Peyer's patch (tissue), 4 donors: ENCODE data around the gene CAPG.
"Not testable (repeated sequence)": the region's sequence is repeated elsewhere in the genome, so short reads cannot be mapped to it uniquely, and the experiment has no call there.

ENCODE experiments used
- POLR2A ChIP-seq, 2 donors: fragments of 450-650 bp; IDR thresholded peaks; one replicate each; pipeline ENCODE4 v1.5.1; 2017; ENCODE audit warnings: antibody characterized with exemption in 2 of 2, mild to moderate bottlenecking in 2 of 2, moderate library complexity in 2 of 2
- TF ChIP-seq, protein P1 (sequence below), 6 experiments: fragments of 450-650 bp in 4 of 6; fragments of 200-600 bp in 2 of 6; sonication (generic) in 1 of 6; IDR thresholded peaks; one replicate each; pipeline ENCODE4 v1.5.1; 2017 to 2019; ENCODE audit warnings: antibody characterized with exemption in 6 of 6, mild to moderate bottlenecking in 3 of 6, moderate library complexity in 1 of 6

- TF ChIP-seq, protein P1, sequence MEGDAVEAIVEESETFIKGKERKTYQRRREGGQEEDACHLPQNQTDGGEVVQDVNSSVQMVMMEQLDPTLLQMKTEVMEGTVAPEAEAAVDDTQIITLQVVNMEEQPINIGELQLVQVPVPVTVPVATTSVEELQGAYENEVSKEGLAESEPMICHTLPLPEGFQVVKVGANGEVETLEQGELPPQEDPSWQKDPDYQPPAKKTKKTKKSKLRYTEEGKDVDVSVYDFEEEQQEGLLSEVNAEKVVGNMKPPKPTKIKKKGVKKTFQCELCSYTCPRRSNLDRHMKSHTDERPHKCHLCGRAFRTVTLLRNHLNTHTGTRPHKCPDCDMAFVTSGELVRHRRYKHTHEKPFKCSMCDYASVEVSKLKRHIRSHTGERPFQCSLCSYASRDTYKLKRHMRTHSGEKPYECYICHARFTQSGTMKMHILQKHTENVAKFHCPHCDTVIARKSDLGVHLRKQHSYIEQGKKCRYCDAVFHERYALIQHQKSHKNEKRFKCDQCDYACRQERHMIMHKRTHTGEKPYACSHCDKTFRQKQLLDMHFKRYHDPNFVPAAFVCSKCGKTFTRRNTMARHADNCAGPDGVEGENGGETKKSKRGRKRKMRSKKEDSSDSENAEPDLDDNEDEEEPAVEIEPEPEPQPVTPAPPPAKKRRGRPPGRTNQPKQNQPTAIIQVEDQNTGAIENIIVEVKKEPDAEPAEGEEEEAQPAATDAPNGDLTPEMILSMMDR (IDR thresholded peaks at IDR 0.05), result not testable (repeated sequence)
- TF ChIP-seq POLR2A (IDR thresholded peaks at IDR 0.05), result not testable (repeated sequence)
Observed at GRCh38 chr2:85439569-85439968, 29.4 kb upstream of the CAPG start.
